ENCODE results near the gene ITPR2.

- TF ChIP-seq HEYL (CRISPR knock-in tag; IDR thresholded peaks at IDR 0.05) (no peak), CTCF (IDR thresholded peaks at IDR 0.05) (no peak), RFX5 (IDR thresholded peaks at IDR 0.05) (no peak), POLR2A (IDR thresholded peaks at IDR 0.05; ENCODE audit: low read length) (no peak), HOXB5 (CRISPR knock-in tag; IDR thresholded peaks at IDR 0.05) (no peak), MAX (IDR thresholded peaks at IDR 0.05) (no peak), RAD21 (conservative IDR thresholded peaks at IDR 0.05 in 1 of 2, IDR thresholded peaks at IDR 0.05 in 1 of 2) (no peak), SREBF2 (IDR thresholded peaks at IDR 0.05) (no peak), RARB (CRISPR knock-in tag; IDR thresholded peaks at IDR 0.05) (no peak), RCOR1 (IDR thresholded peaks at IDR 0.05; ENCODE audit: low read depth, low read length) (no peak), E2F6 (IDR thresholded peaks at IDR 0.05; ENCODE audit: borderline replicate concordance, low read depth) (no peak), ESRRA (IDR thresholded peaks at IDR 0.05; ENCODE audit: borderline replicate concordance, low read length) (no peak), USF2 (IDR thresholded peaks at IDR 0.05) (no peak)
Observed at GRCh38 chr12:26773313-26774104, 59.5 kb downstream of the ITPR2 start.

All from A549 (cell line).